ENCODE results near the gene PRAMEF14. TPM values are rescaled to one million over a fixed set of nuclear protein-coding genes. Genes with fewer than 3 reads are reported as not detected.
"Not testable (repeated sequence)": the region's sequence is repeated elsewhere in the genome, so short reads cannot be mapped to it uniquely, and the experiment has no call there.

PRAMEF14 gene, protein sequence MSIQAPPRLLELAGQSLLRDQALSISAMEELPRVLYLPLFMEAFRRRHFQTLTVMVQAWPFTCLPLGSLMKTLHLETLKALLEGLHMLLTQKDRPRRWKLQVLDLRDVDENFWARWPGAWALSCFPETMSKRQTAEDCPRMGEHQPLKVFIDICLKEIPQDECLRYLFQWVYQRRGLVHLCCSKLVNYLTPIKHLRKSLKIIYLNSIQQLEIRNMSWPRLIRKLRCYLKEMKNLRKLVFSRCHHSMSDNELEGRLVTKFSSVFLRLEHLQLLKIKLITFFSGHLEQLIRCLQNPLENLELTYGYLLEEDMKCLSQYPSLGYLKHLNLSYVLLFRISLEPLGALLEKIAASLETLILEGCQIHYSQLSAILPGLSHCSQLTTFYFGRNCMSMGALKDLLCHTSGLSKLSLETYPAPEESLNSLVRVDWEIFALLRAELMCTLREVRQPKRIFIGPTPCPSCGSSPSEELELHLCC
- total RNA-seq (2014; rRNA removed; shearing (Covaris generic)), result not detected in 2 replicates
- polyA plus RNA-seq (2015; cell fraction: cytosol; rRNA removed), result not detected in 2 replicates
- polyA plus RNA-seq (2015; cell fraction: nucleus; rRNA removed), result not detected in 2 replicates

GRCh38 chr1:13347034-13347433 is at the start of gene PRAMEF14:
Gene PRAMEF14 (minus strand): TSS chr1:13347134. CDS start chr1:13345314, 1,820 bp downstream.
- not testable (repeated sequence) for DNase-seq (ENCODE audit: low read depth)

- DNase-seq (ENCODE audit: low read depth), result not testable (repeated sequence)
Observed at GRCh38 chr1:13395311-13395710, 48.4 kb upstream of the PRAMEF14 start.

DNA sequence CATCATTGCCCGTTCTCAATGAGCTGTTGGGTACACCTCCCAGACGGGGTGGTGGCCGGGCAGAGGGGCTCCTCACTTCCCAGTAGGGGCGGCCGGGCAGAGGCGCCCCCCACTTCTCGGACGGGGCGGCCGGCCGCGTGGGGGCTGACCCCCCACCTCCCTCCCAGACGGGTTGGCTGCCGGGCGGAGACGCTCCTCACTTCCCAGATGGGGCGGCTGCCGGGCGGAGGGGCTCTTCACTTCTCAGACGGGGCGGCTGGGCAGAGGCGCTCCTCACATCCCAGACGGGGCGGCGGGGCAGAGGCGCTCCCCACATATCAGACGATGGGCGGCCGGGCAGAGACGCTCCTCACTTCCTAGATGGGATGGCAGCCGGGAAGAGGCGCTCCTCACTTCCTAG is 47.8 kb upstream of the PRAMEF14 start:
- DNase-seq (ENCODE audit: low read depth), result not testable (repeated sequence)

GRCh38 chr1:13393004-13393403 is 46.1 kb upstream of the PRAMEF14 start:
- DNase-seq (ENCODE audit: low read depth), result not testable (repeated sequence)

DNA sequence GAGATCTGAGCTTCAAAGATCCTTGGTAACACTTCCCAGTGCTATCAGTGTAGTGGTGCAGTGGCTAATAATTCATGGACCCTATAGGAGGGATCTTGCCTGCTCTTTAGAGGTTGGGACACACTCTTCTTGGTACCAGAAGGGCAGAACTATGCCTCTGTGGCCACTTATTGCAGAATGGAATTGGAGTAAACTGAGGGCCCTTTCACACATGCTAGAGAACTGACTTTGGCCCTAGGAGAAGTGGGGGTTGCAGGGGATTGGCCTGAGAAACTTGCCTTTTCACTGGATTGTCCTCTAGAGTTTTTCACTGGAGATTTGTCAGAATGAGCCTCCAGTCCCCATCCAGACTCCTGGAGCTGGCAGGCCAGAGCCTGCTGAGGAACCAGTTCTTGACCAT is 42.4 kb upstream of the PRAMEF14 start, which contains the start of gene PRAMEF17:
Gene PRAMEF17 (plus strand): TSS at position 301 of the 400 bp plus-strand sequence. CDS start 26 bp downstream, at position 327.
- not testable (repeated sequence) for DNase-seq (ENCODE audit: low read depth)

DNA sequence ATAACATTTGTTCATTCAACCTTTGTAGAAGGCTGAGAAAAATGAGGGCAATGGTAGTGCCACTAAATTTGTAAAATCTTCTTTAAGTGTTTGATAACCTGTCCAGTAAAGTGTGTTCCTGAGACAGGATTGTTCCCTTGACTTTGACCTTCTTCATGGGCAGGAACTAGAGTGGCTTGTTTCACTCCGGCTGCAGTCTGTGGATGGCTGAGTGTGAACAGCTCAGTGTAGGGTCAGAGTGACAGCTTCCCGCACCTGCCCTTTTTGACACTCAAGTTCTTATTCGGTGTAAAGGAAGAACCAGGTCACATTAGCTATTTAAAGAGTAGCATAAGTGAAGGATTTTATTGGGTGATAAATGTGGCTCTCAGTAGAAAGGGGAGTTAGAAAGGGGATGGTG is 33.4 kb upstream of the PRAMEF14 start:
- not testable (repeated sequence) for DNase-seq (ENCODE audit: low read depth)

- DNase-seq (ENCODE audit: low read depth), result not testable (repeated sequence)
Observed at GRCh38 chr1:13378983-13379382, 32.0 kb upstream of the PRAMEF14 start.

- DNase-seq (ENCODE audit: low read depth), result peak; percentile 3
Observed at GRCh38 chr1:13368544-13368943, 21.6 kb upstream of the PRAMEF14 start.

GRCh38 chr1:13366536-13366935 is 19.6 kb upstream of the PRAMEF14 start:
- not testable (repeated sequence) for DNase-seq (ENCODE audit: low read depth)

DNA sequence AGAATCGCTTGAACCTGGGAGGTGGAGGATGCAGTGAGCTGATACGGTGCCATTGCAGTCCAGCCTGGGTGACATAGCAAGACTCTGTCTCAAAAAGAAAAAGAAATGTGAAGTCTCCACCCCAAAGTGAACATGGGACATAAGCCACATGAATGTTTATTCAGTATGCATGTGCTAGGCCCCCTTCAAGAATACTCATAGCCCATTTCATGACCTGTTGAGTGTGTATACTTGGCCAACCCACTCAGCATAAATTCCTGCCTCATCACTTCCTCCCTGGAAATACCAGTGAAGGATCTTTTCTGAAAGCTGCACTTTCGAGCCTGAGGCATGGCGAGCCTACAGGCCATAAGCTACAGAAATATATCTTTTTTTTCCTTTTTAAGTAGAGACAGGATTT is 18.0 kb upstream of the PRAMEF14 start:
- DNase-seq (ENCODE audit: low read depth), result not testable (repeated sequence)

GRCh38 chr1:13362364-13362763 is 15.4 kb upstream of the PRAMEF14 start:
- DNase-seq (ENCODE audit: low read depth), result not testable (repeated sequence)

DNA sequence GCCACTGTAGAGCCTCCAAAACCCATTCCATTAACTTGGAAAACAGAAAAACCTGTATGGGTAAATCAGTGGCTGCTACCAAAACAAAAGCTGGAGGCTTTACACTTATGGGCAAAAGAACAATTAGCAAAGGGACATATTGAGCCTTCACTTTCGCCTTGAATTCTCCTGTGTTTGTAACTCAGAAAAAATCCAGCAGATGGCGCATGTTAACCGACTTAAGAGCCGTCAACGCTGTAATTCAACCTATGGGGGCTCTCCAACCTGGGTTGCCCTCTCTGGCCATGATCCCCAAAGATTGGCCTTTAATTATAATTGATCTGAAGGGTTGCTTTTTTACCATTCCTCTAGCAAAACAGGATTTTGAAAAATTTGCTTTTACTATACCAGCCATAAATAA is 9.8 kb upstream of the PRAMEF14 start:
- DNase-seq (ENCODE audit: low read depth), result peak; percentile 41

DNA sequence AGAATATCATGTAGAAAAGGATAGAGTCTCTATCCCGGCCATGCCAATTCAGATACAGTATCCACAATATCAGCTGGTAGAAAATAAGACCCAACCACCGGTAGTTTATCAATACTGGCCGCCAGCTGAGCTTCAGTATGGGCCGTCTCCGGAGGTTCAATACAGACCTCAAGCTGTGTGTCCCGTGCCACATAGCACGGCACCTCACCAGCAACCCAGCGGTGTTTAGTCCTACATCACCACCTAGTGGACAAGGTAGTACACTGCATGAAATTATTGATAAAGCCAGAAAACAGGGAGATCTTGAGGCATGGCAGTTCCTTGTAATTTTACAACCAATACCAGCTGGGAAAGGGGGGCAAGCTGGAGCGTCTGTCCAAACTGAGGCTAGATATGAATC is 7.5 kb upstream of the PRAMEF14 start:
- not testable (repeated sequence) for DNase-seq (ENCODE audit: low read depth)

GRCh38 chr1:13353476-13353875 is 6.5 kb upstream of the PRAMEF14 start:
- not testable (repeated sequence) for DNase-seq (ENCODE audit: low read depth)

- DNase-seq (ENCODE audit: low read depth), result not testable (repeated sequence)
Observed at GRCh38 chr1:13342496-13342895, 4.4 kb downstream of the PRAMEF14 start.

DNA sequence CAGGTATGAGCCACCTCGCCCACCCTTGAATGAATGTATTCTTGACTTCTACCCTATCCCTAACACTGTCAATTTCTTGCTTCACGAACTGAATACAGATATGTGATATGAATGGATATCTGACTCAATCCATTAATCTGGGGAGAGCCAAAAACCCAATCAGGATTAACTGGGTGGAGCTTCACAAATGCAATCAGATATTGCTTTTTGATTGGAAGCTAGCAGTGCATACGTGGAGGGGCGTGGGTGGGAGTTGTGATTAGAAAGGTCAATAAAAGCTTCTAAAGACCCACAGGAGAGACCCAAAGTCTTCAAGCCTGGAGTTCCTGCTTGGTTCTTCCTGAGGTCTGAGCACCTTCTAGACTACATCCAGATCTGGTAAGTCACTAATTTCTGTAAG is 31.7 kb downstream of the PRAMEF14 start, which contains the start of gene PRAMEF15:
Gene PRAMEF15 (plus strand): TSS at position 301 of the 400 bp plus-strand sequence. CDS start 2,827 bp downstream, outside the sequence.
- DNase-seq (ENCODE audit: low read depth), result not testable (repeated sequence)

- not testable (repeated sequence) for DNase-seq (ENCODE audit: low read depth)
Observed at GRCh38 chr1:13303239-13303638, 43.7 kb downstream of the PRAMEF14 start, which contains the start of gene PRAMEF33. Gene PRAMEF33 (plus strand): TSS chr1:13303539. CDS start chr1:13305955, 2,416 bp downstream.

GRCh38 chr1:13302197-13302596 is 44.7 kb downstream of the PRAMEF14 start:
- not testable (repeated sequence) for DNase-seq (ENCODE audit: low read depth)

DNA sequence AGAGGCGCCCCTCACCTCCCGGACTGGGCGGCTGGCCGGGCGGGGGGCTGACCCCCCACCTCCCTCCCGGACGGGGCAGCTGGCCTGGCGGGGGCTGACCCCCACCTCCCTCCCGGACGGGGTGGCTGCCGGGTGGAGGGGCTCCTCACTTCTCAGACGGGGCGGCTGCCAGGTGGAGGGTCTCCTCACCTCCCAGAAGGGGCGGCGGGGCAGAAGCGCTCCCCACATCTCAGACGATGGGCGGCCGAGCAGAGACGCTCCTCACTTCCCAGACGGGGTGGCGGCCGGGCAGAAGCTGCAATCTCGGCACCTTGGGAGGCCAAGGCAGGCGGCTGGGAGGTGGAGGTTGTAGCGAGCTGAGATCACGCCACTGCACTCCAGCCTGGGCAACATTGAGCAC is 48.2 kb downstream of the PRAMEF14 start:
- not testable (repeated sequence) for DNase-seq (ENCODE audit: low read depth)

GRCh38 chr1:13297216-13297931 is 49.6 kb downstream of the PRAMEF14 start:
- not testable (repeated sequence) for DNase-seq (ENCODE audit: low read depth)

All from HT1080 (cell line).